DND-41 (cell line): ENCODE measurements around the gene GMPPA.
A peak's percentile ranks its signal among the peaks of the same experiment; 100 is the strongest.

Source experiments
- ATAC-seq: fragments of 200-7000 bp; cut with Tn5 transposase; 3 replicates; pipeline ENCODE4 v1.9.1; 2021; ENCODE audit warnings: low read depth; ENCODE audit not compliant: insufficient read depth
- DNase-seq: peaks from one replicate; pipeline ENCODE4 v3.0.0-alpha.2; 2020
- H2AFZ ChIP-seq: 2 replicates; pipeline ENCODE4 v1.6.0; 2012; ENCODE audit warnings: low read depth, low read length
- H3K27ac ChIP-seq: 2 replicates; pipeline ENCODE4 v1.5.1; 2012; ENCODE audit warnings: low read length, inconsistent platforms
- H3K27me3 ChIP-seq: fragments of 200-600 bp; sonication (generic); 2 replicates; pipeline ENCODE4 v1.6.0; 2012; ENCODE audit warnings: low read length, mild to moderate bottlenecking, inconsistent platforms; ENCODE audit not compliant: insufficient read depth, poor library complexity
- H3K36me3 ChIP-seq: 2 replicates; pipeline ENCODE4 v1.5.1; 2012; ENCODE audit warnings: low read length, inconsistent platforms; ENCODE audit not compliant: insufficient read depth
- H3K4me1 ChIP-seq: 2 replicates; pipeline ENCODE4 v1.5.1; 2012; ENCODE audit warnings: mild to moderate bottlenecking, low read length; ENCODE audit not compliant: insufficient read depth
- H3K4me2 ChIP-seq: 2 replicates; pipeline ENCODE4 v1.6.0; 2012; ENCODE audit warnings: mild to moderate bottlenecking, moderate library complexity, low read length, inconsistent platforms; ENCODE audit not compliant: insufficient read depth
- H3K4me3 ChIP-seq, 2 experiments: fragments of 200-600 bp in 1 of 2; shearing (Covaris generic) in 1 of 2; 2 replicates each; pipeline ENCODE4 v1.5.1; 2012 to 2016; ENCODE audit warnings: inconsistent platforms in 2 of 2, low read length in 2 of 2, mild to moderate bottlenecking in 2 of 2, low read depth in 1 of 2, moderate library complexity in 1 of 2
- H3K79me2 ChIP-seq: 2 replicates; pipeline ENCODE4 v1.6.0; 2012; ENCODE audit warnings: low read length, inconsistent platforms; ENCODE audit not compliant: insufficient read depth
- H3K9ac ChIP-seq: 2 replicates; pipeline ENCODE4 v1.6.0; 2012; ENCODE audit warnings: low read depth, mild to moderate bottlenecking, inconsistent platforms, low read length, moderate library complexity
- H3K9me3 ChIP-seq: 2 replicates; pipeline ENCODE4 v1.5.1; 2012; ENCODE audit warnings: low read length, moderate library complexity, mild to moderate bottlenecking, inconsistent platforms; ENCODE audit not compliant: insufficient read depth, severe bottlenecking
- H4K20me1 ChIP-seq: 2 replicates; pipeline ENCODE4 v1.6.0; 2012; ENCODE audit warnings: low read length; ENCODE audit not compliant: insufficient read depth
- CTCF ChIP-seq: IDR thresholded peaks from 2 replicates; pipeline ENCODE4 v1.5.1; 2012; ENCODE audit warnings: borderline replicate concordance, low read length, moderate library complexity, mild to moderate bottlenecking; ENCODE audit not compliant: poor library complexity, severe bottlenecking; ENCODE audit errors: extremely low read depth
- EZH2 ChIP-seq: IDR thresholded peaks from 3 replicates; pipeline ENCODE4 v1.6.1; 2012; ENCODE audit warnings: borderline replicate concordance, low read depth, mild to moderate bottlenecking, moderate library complexity, low read length, inconsistent platforms; ENCODE audit not compliant: severe bottlenecking

Gene GMPPA

GRCh38 chr2:219452361-219453317 lies 46.1 kb upstream of the GMPPA start:
- Histone ChIP-seq H3K4me3 (no peak overlapping the region), H3K9me3 (no peaks in the 10 kb centered on the region), H3K4me1 (no peaks in the 10 kb centered on the region), H3K36me3 (no peaks in the 10 kb centered on the region; the same call in 1 of the 2 replicates), H3K27ac (no peak overlapping the region), H3K27me3 (no peaks in the 10 kb centered on the region), H2AFZ (no peak overlapping the region), H3K79me2 (no peaks in the 10 kb centered on the region), H3K4me2 (no peak overlapping the region), H4K20me1 (no peaks in the 10 kb centered on the region; the same call in none of the 2 replicates), H3K9ac (no peak overlapping the region)
- DNase-seq (no peak), ATAC-seq (no peak)
- TF ChIP-seq CTCF (no peak), EZH2 (no peak)

- H3K36me3 ChIP-seq: no peaks in the 10 kb centered on the region
- no peak for TF ChIP-seq EZH2
- TF ChIP-seq CTCF: no peak
- DNase-seq (no peak), ATAC-seq (no peak)
- no peaks in the 10 kb centered on the region for H3K79me2 ChIP-seq
- H2AFZ ChIP-seq: no peak overlapping the region
- H3K4me3 ChIP-seq: no peak overlapping the region
- H3K4me1 ChIP-seq: no peaks in the 10 kb centered on the region
- H4K20me1 ChIP-seq: peaks cover 1% of the 10 kb centered on the region
- no peaks in the 10 kb centered on the region for H3K27me3 ChIP-seq
- no peak overlapping the region for H3K27ac ChIP-seq
- no peaks in the 10 kb centered on the region for H3K9me3 ChIP-seq
- H3K4me2 ChIP-seq: no peak overlapping the region
- no peak overlapping the region for H3K9ac ChIP-seq
Observed at GRCh38 chr2:219453671-219454590, 44.8 kb upstream of the GMPPA start.

GRCh38 chr2:219455581-219455980 lies 43.1 kb upstream of the GMPPA start:
- Histone ChIP-seq H3K36me3 (no peaks in the 10 kb centered on the region), H3K27ac (no peak overlapping the region), H3K79me2 (no peaks in the 10 kb centered on the region), H3K4me1 (no peaks in the 10 kb centered on the region), H4K20me1 (peaks cover 9% of the 10 kb centered on the region), H3K4me2 (no peak overlapping the region), H3K9ac (no peak overlapping the region), H2AFZ (no peak overlapping the region), H3K27me3 (no peaks in the 10 kb centered on the region), H3K9me3 (no peaks in the 10 kb centered on the region), H3K4me3 (no peak overlapping the region)
- DNase-seq (no peak), ATAC-seq (0 out of 3 replicates have a peak, but pooled peaks have one; percentile 11)
- TF ChIP-seq EZH2 (no peak), CTCF (no peak)
